NCI-H748 (cell line): Measurements from ENCODE around the gene TPCN1.

ENCODE experiments used
- DNase-seq: peaks from one replicate; lab custom pipeline; 2025; ENCODE audit not compliant: unreplicated experiment; lab: John Stamatoyannopoulos, UW

Gene TPCN1

DNA sequence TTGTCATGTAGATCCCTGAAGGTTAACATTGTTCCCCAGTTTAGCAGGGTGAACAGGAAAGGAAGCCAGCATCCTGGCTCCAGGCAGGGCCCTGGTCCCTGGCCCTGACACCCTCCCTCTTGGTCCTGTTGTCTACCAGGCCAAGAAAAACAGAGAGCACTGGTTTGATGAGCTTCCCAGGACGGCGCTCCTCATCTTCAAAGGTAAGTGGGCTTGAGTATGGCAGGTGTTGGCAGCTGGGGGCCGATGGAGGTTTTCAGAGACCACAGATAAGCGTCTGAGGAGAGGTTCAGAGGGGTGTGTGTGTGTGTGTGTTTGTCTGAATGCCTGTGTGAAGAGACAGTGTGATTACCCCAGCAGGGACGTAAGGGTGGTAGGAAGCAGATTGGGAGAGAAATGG is 57.4 kb downstream of the TPCN1 start:
- DNase-seq = no peak

DNA sequence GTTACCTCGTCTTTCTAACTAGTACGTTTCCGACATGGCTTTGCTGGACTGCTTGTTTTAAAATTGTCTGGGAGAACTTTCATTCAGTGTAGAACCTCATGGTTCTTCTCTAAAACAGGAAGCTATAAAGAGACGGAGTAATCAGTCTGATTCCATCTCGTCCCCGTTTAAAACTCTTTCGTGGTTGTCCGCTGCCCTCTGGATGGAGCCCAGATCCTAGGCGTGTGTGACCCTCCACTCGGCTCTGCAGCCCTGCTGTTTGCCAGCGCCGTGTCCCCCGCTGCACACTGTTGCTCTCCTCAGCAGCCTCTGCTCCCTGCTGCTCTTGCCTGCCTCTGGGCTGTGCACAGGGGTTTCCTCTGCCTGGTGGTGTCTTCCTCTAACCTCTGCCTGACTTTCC is 63.5 kb downstream of the TPCN1 start:
- no peak for DNase-seq

DNA sequence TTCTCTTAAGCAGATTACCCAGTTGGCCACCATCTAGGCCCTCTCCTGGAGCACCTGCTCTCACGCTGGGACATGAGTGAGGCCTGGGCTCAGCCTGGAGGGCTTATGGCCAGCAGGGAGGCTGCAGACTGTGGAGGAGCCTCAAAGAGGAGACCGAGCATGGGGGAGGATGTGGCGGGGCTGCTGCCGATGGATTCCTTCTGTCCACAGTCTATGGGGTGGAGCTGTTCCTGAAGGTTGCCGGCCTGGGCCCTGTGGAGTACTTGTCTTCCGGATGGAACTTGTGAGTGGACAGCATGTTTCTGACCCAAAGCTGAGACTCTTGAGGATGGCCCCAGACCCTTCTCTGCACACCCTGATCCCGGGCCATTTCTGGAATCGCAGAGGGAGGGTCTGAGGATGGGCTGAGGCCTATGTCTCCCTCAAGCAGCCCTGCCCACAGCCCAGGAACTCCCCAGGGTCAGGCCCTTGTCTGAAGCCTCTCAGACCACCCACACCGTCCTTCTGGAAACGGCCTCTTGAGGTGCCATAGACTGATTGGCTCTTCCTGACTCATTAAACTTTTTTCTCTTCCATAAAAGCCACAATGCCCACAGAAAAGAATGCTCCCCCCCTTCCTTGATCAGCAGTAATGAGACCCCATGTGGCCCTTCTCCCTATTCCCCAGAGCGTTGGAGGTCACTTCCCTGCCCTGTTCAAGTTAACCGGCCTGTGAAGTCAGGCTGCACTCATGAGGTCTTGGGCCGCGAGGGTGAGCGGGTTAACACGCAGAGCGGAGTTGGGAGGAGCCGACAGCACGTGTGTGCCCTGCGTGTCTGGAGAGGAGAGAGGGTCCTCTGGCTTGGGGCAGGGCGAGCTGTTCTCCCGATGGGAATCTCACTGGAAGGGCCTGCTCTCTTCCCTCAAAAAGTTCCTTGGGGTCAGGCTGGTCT is 64.7 kb downstream of the TPCN1 start:
- no peak for DNase-seq

DNA sequence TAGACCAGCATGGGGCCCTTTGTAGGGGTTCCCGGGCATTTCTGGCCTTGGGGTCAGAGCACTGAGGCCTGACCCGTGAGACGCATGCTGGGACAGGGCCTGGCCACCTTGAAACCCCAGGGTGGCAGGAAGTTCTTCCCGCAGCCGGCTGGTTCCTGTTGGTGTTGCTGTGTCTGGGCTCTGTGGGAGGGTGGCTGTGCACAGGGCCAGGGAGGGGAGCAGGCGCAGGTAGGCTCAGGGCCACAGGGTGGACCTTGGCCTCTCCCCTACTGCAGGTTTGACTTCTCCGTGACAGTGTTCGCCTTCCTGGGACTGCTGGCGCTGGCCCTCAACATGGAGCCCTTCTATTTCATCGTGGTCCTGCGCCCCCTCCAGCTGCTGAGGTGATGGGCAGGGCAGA is 65.4 kb downstream of the TPCN1 start:
- no peak for DNase-seq

DNA sequence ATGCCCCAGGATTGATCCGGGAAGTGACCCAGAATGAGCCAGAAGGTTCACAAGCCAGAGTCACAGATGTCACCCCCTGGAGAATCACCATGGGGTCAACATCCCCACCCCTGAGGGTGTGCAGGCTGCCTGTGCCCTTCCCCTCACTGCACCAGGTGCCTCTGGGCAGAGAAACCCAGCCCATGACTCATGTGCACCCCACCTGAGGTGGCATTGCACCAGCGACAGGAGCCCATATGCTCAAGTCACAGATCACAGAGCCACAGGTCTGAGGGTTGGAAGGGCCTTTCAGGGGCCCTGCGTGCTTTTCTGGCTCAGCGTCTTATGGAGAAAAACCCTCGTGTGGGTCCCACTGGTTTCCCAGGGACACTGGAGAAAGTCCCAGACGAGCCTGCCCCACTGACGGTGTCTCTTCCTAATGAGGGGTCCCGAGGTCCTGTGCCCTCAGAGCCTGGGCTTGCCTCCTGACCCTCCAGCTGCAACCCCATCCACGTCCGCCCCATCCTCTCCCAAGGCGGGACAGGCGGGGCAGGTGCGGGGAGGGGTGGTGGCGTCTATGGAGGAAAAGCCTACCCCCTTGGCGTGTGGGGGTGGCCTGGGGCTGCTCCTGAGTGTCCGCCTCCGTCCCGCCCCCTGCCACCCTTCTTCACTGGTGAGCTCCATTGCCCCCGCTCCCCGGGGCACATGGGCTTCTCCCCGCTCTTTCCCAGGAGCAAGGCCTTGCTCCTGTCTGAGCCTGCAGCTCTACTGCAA is 66.1 kb downstream of the TPCN1 start:
- no peak for DNase-seq

DNA sequence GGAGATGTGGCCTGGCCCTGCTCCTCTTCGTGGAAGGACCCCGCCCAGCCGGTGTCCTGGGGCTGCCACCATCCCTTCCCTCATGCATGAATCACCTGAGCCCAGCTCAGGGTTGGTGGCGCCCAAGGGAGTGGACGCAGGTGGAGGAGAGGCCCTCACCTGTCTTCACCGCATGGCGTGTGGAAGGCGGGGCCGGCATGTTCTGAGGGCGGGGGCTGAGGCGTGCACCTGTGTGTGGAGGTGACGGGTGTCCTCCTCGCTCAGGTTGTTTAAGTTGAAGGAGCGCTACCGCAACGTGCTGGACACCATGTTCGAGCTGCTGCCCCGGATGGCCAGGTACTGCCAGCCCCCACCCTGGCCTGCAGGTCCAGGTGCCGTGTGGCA is 66.6 kb downstream of the TPCN1 start:
- DNase-seq = peak; percentile 14

DNA sequence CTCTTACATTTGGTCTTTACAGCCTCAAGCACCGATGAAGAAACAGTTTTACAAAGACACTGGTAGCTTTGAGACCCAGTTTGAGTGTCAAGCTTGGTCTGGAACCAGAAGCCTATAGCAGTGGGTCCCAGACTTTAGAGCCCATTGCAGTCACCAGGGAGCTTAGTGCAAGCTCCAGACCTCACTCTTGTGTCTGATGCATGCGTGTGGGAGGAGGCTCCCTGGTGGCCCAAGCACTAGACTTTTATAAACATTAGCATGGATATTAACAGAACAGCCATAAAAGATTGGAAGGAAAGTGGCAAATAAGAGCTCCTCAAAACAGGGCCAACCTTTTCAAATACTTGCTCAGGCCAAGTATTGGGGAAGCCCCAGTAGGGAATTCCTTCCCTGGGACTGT is 68.1 kb downstream of the TPCN1 start:
- no peak for DNase-seq

DNA sequence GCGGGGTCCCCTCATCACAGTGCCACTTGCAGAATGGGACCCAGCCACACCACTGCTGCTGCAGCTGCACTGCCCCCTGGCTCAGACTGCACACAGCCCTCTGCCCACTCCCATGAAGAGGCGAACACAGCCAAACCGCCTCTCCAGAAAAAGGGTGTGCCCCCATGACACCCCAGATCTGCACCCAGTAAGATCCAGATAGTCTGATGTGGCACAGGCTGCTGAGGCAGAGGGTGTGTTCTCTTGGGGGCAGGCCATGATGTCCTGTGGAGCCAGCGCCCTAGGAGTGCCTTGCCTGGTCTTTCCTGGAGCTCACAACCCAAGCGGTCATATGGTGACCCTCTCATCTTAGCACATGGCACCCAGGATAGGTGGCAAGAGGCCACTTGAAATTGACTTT is 69.2 kb downstream of the TPCN1 start:
- DNase-seq = no peak

DNA sequence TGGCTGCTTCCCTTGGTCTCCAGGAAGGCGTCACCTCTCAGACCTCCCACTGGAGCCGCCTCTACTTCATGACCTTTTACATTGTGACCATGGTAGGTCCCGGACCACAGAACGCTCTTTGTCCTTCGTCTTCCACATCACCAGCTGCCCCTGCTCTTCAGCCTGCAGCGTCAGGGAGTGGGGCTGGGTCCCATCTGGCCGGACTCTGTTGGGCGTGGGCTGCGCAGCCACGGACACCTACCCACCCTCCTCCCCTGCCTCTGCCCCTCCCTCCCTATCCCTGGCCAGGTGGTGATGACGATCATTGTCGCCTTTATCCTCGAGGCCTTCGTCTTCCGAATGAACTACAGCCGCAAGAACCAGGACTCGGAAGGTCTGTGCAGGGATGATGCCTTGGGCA is 70.3 kb downstream of the TPCN1 start:
- DNase-seq = no peak

DNA sequence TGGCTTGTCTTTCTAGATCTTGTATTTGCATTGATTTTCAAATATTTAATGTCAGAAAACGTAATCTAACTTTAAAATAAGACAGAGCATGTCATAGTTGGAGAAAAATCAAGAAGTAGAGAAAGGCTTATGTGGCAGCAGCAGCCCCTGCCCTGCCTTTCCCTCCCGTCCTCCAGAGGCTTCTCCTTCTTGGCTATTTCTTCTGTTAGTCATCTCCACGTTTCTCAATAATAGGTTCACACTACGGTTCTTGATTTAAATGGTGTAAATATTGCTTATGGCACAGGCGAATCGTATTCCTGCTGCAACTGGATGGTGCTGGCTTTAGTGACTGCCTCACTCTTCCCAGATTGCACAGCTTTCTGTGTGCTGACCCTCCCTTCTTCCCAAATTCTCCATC is 70.8 kb downstream of the TPCN1 start:
- no peak for DNase-seq

DNA sequence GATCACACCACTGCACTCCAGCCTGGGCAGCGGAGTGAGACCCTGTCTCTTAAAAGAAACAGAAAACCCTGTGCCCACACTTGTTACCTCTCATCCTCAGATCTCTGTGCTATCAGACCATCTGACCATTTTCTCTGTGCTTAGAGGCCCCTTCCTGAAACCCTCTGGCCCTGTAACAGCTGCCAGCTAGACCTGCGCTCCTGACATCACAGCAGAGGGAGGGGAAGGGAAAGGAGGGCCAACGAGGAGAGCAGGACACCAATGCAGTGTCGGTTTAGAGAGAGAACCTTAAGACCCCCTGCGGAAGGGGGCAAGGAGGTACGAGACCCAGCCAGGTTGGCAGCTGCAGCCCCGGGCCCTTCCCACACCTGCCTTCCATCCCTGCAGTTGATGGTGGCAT is 71.3 kb downstream of the TPCN1 start:
- DNase-seq = no peak

DNA sequence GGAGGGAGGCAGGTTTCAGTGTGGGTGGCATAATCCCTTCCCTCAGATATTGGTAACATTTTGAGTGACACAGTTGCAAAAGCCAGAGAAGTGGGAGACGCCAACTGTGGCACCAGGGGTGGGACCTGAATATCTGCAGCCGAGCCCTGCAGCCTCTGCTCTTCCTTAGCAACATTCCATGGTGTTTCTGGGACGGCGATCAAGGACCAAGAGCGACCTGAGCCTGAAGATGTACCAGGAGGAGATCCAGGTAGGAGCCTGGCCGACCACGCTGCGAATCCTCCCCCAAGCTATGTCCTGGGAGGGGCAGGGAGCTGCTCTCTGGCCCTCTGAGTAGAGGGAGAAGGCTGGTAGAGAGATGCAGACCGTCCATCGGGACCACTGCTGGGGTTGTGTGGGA is 71.8 kb downstream of the TPCN1 start:
- no peak for DNase-seq

DNA sequence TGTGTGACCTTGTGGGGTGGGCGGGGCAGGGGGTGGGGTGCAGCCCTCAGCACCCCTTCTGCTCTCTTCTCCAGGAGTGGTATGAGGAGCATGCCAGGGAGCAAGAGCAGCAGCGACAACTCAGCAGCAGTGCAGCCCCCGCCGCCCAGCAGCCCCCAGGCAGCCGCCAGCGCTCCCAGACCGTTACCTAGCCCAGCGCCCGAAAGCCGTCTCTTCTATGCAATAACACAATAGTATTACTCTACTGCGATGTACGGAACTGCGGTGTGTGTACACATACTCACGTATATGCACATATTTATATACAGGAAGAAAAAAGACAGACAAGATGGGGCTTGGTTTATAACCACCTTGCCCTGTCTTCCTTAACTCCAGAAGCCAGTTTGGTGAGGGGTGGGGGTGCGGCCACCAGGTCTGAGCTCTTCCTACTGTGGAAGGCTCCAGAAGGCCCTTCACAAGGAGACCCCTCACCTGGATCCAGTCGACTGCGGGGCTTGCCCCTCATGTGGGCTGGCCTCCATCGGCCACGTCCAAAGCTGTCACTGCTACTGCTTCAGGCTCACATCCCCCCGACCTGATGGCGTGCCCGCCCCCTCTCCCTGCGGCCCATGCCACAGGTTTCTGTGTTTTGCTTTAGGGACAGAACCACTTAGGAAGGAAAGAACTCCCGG is 74.8 kb downstream of the TPCN1 start:
- DNase-seq = no peak

DNA sequence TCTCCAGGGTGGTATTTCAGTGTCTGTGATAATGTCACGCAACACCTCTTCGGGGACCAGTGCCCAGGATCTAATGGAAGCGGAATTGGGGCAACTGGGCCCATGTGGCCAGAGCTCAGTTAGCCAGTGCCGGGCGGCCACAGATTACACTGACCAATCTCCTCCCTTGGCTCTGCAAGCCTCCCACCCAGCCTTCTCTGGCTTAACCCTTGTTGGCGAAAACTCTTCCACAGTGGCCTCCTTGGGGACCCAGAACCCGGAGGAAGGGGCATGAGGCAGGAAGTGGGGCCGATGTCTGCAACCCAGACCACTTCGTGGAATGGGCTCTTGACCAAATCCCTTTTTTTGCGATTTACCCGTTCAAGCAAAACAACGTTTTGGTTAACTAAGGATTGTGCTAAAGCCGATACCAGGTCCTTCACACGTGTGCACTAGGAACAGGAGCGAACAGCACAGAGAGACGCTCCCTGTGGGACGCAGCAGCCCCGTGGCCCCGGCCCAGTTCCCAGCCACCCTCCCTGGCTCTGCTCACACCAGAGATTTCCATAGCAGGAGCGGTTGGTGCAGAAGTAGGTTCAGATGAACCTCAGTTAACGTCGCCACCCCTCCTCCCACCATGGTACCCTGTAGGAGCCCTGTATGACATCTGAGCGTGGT is 75.4 kb downstream of the TPCN1 start:
- DNase-seq = no peak

DNA sequence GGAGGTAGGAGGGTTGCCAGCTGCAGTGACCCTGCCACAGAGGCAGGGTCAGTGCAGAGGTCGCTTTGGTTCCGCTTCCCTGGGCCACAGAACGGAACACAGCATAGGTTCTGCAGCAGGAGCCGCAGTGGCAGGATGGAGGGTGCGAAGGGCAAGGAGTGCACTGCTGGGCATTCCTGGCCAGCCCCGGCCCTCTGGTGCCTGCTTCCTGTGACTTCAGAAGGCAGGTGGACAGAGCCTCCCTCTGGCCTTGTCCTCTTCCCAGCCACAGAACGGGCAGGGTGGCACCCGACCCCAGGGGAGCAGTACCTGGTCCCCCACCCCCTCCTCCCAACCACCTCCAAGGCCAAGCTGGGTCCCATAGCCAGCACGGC is 75.9 kb downstream of the TPCN1 start:
- DNase-seq = no peak

DNA sequence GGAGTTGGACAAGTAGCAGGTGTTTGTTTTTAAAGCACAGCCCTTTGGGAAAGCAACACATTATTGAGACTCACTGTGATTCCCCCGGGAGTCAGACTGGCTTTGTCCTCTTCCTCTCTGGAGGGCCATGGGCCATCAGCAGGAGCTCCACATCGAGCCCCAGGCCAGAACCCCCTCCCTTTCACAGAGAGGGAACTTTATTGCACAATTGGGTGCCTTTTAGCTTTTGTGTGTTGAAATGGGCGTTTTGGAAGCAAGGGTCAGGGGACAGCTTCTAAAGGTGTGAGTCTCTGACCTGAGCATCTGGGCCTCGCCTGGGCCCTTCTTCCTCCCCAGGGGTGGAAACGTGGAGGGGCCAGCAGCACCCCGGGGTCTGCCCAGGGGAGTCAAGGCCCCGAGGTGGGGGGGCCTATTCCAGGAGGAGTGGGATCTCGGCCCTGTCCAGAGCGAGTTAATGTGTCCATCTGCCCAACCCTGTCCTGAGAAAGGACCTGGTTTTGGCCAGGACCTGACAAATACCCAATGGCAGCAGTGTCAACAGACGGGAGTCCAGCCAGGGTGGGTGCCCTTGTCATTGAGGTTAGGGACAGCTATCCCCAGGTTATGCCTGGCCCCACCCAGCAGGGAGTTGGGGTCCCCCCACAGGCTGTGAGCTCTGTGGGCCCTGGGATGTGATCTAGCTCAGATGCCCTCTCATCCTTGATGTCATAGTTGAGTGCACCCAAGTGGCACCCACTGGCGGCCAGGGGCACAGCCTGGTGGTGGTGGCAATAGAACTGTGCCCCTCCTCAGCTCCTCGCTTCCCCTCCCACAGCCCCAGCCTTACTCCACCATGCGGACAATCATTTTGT is 76.6 kb downstream of the TPCN1 start:
- DNase-seq = no peak

DNA sequence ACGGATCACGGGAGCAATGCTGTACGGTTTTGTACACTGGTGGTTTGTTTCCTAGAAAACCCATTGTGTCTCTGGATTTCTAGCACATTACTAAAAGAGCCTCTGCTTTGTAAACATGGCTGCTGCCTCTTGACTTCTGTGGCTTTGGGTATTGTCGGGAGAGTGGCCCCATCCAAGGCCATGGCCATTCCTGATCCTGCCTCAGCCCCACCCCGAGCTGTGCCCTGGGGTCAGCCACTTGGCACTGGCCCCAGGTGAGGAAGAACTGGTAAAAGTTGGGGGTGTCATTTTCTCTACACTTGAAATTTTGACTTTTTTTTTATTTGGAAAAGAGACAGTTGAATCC is 77.2 kb downstream of the TPCN1 start:
- DNase-seq = no peak

DNA sequence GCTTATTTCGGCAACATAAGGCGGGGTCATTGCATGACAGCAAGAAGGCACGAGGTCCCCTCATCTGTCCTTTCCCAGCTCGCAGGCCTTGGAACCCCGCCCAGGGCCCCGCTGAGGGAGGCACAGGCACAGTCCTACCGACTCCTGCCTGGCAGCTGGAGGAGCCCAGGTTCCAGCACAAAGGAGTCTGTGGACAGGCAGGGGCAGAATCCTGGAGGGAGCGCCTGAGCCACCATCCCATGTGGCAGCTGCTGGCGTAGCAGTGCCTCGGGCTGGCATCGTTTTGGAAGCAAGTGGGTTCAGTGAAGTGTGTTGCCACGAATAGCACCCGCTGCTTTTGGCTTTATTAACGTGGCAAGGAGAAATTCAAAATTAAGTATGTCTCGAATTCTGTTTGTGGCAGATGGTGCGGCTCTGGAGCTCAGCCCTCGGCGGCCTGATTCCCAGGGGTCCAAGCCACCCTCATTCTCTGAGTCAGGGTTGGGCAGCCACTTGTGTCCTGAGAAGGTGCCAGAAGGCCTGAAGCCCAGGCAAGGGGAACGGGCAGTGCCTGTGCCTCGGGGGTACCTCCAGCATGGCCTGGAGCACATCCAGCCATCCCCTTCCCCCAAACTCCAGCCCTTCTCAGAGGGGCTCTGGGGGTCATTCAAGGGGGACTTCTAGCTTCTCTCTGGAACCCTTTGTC is 77.7 kb downstream of the TPCN1 start:
- no peak for DNase-seq

DNA sequence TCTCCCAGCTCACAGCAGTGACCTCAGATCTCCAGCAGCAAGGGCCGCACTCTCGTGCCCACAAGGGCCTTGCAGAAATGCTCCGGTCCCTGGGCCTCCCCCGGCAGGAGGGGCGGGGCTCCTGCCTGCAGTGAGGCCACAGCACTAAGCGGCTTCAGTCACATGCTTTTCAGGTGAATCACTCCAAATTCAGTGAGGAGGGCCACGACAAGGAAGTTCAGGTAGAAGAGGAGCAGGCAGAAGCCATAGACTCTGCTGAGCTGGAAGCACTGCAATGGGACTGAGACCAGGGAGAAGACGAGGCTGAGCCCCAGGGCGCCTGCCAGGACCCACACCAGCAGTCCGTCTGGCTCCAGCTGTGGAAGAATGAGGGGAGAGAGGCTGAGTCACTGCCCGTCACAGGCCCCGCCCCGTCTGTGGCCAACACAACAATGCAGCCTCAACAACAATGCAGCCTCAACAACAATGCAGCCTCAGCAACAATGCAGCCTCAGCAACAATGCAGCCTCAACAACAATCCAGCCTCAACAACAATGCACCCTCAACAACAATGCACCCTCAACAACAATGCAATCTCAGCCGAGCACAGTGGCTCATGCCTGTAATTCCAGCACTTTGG is 78.5 kb downstream of the TPCN1 start:
- no peak for DNase-seq

DNA sequence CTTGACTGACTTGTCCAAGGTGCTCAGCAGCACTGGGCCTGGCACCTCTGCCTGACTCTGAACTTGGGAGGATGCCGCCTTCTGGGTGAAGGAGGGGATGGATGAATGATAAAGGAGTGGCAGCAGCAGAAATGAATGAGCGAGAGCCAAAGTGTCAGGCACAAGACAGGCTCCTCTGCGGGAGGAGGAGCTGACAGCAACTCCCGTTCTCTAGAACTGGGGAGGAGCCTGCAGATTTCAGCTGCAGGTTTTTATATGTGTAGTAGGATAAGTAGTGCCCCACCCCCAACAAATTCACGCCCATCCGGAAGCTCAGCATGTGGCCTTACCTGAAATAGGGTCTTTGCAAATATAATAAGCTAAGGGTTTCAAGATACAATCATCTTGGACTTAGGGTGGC is 80.5 kb downstream of the TPCN1 start:
- DNase-seq = no peak
